ENCODE results near the gene DRD4. TPM values are rescaled to one million over a fixed set of nuclear protein-coding genes. Genes with fewer than 3 reads are reported as not detected.

The DRD4 gene
- total and polyA plus RNA-seq, 2 of the 8 experiments (the other 6 are each of a cell fraction or from before 2014, with no cell fraction given): 3.4 to 4.9 TPM

DNA sequence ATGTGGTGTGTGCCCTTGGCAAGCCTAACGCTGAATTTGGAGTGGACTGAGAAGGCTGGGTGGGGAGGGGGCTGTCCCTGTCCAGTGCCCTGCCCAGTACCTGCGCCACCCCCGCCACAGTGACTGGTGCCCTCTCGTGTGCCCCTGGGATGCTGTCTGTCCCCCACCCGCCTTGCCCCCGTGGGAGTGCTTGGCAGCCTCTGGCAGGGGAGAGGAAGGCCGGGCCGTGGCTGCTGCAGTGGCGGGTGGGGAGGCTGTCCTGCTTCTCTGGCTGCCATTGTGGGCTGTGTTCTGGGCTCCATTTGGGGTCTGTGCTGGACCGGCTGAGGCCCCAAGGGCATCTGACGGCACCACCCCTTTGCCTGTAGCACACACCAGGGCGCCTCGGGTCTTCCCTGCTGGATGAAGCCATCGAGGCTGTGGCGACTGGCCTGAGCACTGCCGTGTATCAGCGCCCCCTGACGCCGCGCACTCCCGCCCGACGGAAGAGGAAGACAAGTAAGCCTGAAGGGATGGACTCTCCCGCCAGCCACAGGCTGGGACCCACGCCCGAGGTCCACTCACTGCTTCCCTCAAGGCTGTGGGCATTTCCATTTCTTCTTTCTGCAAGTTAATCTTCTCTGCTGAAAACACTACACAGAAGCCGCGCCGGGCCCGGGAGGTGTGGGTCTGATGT lies 38.9 kb upstream of the DRD4 start (continued):
- TF ChIP-seq RNF2 (IDR thresholded peaks at IDR 0.05; ENCODE audit: borderline replicate concordance, low read depth, low read length, missing control alignments, poor library complexity, severe bottlenecking) (no peak), ASH2L (IDR thresholded peaks at IDR 0.05; ENCODE audit: low read length) (no peak), BACH1 (IDR thresholded peaks at IDR 0.05; ENCODE audit: low read length) (no peak), MAFK (IDR thresholded peaks at IDR 0.05; ENCODE audit: low read depth, low read length) (no peak)

Measured in H1 (cell line).